Measurements from ENCODE around the gene NT5DC1.

The NT5DC1 gene

DNA sequence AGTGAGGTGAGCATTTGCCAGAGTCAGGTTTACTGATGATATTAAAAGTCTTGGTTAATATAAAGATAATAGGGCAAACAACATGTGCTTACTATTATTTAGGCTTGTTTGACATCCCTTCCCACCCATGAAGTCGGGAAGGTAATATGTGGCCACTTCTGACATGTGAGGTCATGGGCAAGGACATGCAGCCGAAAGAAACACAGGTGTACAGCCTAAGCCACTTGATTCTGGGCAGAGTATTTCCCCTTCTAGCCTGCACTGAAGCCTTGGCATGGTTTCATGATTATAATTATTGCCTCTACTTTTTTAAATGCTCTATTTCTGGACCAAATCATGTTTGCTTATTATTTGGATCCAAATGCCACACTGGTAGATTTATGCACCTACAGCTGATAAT lies 100.9 kb downstream of the NT5DC1 start:
- no peak for DNase-seq

DNA sequence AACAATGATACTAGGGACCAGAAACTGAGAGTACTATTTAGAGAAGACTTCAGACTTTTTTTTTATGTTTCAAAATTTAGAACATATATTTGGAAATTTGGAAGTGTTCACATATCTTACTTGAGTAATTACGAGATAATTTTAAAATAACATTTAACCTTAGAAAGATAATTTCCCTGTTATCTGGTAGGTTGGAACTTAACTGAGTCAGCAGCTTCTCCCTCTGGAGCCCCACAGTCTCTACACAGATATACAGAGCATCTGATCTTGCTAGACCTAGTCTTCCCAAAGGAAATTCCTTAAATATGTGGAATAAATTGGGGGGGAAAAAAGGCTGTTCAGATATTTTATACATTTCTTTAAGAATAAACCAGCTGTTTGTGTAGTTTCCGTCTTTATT lies 104.6 kb downstream of the NT5DC1 start:
- no peak for DNase-seq

DNA sequence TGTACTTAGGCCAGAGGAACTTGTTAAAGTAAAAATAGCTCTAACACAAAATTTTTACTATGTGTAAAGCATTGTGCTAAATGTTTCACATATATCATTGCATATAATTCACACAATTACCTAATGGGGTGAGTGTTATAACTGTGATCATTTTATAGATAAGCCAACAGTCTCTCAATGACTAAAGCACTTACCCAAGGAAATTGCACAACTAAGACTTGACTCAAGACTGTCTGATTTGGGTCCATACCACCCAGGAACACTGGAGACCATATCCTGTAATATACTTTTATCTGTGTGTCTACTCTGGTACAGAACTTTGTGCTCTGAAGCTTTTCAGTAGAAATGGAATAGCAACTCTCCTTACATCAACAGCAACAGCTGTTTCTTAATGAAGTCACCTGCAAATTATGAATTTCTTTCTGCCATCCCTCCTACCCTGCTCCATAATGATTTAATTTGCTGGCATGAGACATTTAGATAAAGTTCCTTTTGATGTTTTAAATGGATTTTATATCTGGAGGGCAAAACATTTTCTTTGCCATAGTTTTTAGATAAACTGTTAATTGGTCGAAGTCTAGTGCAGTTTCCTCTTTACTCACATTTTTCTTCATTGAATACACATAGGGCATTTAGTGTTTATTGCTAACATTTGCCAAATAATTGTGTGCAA lies 105.7 kb downstream of the NT5DC1 start:
- no peak for DNase-seq

DNA sequence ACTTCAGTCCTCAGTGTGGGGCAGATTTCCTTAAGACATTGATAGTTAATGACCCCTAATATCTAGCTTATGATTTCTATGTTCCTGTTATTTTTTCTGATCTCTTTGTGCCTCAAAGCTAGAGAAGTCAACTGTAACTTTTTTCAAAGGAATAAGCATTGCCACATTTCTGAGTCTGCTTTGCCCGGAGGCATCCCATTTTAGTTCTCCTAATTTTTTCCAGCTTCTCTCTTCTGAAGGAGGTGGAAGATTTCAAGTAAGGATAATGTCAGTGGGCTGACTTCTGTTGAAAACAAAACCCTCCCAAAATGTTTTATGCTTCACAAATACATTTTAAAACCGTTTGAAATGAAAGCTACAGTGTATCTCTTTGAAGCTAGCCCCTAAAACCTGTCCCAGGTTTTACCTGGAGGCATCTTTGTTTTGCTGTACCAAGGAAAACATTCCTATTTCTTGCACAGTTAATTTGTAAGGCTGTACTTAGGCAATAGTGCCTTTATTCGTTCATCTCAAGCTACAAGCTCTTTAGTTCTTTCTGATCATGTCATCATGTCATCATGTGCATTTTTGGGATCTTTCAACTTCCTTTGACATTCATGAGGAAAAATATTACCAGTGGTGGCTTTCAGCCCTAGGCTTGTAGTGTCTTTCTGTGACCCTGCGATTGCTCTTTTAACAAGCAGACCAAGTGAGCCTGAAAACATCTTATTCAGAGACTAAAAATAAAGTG lies 107.6 kb downstream of the NT5DC1 start:
- DNase-seq: no peak

DNA sequence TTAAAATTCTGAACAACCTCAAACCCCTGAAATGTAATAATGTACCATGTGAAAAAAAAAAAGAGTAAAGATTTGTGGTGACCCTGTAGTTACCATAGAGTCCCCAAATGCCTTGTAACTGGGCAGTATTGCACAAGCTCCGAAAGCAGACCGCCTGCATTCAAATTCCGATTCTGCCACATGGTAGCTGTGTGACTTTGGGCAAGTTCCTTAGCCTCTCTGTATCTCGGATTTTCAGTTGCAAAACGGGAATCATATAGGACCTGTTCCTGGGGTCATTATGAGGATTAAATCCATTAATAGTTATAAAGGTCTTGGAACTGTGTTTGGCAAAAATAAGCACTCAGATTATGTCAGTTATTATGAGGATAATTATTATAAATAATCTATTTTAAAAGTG lies 109.7 kb downstream of the NT5DC1 start:
- DNase-seq: no peak

DNA sequence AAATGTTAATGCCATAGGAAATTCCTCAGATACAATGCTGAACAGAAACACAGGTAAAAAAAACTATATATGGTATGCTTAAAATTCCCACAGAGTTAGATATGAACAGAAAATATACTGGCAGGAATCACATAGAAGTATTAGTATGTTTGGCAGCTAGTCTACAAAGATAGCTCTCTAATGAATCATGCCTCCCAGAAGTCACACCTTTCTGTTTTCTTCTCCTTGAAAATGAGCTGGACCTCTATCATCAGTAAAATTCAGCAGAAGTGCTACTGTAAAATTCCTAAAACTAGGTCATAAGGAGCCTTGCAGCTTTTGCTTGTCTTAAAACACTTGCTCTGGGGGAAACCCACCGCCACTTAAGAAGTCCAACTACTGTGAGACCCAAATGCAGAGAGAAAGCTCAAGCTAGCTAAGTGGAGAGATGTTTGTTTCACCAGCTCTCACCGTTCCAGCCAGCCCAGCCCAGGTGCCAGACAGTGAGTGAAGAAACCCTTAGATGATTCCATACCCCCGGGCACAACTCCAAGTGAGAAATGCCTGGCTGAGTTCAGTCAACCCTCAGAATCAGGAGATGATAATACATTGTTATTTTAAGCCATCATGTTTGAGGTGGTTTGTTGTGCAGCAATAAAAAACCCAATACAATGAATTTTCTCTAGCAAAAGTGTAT lies 110.2 kb downstream of the NT5DC1 start:
- no peak for DNase-seq

DNA sequence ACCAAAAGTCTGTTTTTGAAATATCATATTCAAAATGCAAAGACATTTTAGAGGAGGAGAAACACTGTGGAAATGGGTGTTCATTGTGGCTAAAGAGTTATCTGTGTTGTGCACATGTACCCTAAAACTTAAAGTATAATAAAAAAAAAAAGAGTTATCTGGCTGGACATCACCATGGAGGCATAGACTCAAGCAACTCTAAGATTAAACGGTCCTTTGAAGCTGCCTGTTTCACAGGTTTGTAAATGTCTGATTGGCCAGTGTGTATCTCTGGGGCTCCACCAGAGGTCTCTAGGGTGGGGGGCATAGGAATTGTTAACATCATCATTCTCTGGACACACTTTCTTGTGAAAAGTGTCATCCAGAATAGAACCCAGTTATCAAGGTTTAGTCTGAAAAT lies 114.0 kb downstream of the NT5DC1 start:
- DNase-seq: no peak

DNA sequence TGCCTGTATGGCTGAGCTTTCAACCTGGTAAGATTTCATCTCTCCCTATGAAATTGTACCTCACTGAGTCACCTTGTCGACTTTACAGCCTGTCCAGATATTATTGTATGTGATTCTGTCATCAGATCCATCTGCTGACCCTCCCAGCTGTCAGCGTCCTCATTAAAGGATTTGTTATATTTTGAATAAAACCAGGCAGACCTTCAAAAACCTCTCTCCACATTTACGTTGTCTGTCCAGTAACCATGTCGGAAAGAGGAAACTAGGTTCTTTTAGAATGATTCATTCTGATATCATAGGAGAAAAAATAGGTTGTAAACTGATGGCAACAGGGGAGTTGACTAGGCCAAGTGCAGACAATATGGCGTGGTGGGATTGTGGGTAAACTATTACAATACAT lies 114.8 kb downstream of the NT5DC1 start:
- DNase-seq: no peak

DNA sequence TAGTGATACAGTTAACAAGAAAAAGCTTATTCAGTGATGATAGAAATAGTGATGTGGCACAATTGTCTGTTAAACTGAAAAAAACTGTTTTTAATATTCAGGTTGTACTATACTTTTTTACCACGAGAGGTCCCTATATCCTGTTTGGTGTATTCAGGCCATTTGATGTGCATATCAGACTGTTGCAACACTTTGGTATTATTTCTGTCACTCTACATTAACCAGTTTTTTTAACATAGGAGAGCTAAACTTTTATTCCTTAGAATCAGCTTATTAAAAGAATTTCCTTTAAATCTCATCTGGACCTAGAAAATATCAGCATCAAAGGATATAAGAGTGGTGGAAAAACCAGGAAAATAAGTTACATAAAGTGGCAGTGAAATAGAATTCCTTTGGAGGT lies 116.4 kb downstream of the NT5DC1 start:
- DNase-seq: no peak

DNA sequence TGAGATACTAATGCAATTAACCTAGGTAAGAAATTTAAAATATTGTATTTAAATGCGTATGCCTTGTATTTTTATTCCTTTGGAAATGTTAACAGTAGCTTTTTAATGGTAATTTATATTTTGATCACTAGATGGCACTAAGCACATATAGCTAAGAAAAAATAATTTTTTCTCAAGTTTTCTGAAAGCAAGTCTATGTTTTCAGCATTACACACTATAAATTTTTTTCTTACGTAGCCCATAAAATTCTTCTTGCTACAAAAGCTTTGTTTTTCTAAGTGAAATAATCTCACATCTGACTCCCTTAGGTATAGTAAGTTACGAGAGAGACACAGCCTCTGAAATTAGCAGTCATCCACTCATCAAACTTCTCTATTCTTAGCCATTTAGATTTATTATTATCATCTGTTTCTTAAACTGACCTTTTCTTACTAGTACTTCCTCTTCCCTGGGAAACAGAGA lies 117.5 kb downstream of the NT5DC1 start:
- DNase-seq: no peak

DNA sequence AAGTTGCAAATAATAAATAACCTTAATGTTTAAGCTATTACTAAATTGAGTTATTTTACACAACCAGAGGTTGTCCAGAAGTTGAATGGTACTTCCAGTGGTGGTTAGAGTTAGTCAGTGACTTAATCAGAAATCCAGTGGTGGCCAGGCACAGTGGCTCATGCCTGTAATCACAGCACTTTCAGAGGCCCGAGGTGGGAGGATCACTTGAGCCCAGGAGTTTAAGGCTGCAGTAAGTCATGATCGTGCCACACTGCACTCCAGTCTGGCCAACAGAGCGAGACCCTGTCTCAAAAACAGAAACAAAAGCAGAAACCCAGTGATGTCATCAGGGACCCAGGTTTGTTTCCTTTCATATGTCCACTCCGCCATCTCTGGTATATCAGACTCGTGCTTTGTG lies 118.2 kb downstream of the NT5DC1 start:
- no peak for DNase-seq

DNA sequence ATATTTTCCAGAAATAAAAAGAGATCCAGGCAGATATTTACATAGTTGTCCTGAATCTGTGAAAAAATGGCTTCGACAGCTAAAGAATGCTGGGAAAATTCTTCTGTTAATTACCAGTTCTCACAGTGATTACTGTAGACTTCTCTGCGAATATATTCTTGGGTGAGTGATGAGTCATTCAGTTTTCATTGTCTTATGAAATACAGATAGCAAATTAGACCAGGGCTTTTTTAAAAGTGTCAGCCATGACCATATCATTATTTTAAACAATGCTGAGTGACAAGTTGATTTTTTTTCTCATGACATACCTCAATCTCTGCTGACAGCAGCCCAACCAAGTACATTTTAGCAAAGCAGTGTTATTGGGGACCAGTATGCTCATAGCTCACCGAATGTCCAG lies 120.4 kb downstream of the NT5DC1 start:
- DNase-seq: no peak

DNA sequence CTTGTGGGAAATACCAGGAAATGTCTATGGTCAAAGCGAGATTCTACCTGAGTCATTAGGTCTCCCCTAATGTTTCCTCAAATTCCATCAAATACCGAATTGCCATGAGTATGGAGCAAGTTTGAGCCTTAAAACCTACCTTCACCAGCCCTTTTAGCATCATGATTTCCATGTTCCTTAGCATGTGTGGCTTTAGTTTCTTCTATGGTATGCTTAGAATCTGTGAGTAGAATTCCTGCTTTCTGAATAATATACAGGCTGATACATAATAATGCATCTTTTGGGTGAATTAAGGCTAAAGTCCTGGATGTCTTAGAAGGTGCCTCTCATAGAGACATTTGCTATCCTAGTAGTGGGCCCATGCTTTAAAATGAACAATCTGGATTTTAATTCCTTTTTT lies 121.3 kb downstream of the NT5DC1 start:
- no peak for DNase-seq

DNA sequence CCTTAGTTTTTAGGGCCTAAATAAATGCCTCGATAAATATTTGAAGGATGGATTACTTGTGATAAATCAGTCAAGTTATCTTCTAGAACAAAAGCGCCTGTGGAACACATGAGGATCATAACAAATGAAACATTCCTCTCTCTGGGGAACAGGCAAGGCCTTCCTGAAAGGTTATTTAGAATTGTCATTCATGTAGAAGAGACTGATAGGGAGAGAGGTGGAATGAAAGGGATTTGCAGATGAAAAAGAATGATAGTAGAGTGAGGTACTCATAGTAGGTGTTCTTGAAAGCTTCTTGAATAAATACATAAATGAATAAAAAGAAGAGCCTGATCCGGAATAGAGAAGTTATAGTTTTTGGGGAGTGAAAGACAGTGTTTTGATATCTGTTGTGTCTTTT lies 122.7 kb downstream of the NT5DC1 start:
- no peak for DNase-seq

DNA sequence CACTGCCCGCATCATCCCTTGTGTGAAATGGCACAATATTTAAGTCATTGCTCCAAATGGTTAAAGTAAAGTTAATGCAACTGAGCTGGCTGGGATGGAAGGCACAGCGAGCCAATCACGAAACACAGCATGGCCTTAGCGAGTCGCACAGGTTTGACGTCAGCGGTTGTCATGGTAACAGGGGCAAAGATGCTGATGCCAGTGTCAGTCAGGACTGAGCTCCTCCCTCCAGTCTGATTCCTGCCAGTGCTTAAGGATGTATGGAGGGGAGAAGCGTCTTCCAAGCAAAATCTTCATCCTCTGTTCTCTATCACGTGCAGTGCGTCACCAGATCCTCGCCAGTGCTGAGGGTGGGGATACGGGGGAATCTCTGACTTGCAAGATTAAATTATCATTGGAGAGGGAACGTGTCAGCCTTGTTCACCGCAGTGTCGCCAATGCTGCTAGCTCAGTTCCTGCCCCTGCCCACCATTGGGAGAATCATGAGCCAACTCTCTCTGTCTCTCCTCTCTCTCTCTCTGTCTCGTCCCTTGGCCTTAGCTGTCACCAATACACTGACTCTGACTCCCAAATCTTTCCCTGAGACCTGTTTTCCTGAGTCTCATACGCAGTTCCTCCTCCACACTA lies 128.7 kb downstream of the NT5DC1 start:
- DNase-seq: no peak

DNA sequence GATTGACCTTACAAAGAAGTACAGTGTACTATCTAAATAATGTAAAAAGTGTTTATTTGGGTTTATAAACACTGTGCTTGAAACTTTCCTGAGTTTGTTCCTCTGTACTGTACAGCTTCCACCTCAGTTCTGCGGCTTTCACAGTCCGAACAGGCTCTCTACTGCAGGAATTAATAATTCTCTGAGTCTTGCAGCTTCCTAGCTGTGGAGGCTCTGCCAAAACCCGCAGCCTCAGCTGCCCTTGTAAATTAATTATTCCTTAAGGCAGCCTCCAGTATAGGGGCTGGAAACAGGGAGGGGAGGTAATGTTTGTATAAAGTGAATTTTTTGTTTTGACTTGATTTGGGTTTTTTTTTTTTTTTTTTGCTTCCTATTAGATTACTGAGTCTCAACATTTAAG lies 134.0 kb downstream of the NT5DC1 start:
- no peak for DNase-seq

DNA sequence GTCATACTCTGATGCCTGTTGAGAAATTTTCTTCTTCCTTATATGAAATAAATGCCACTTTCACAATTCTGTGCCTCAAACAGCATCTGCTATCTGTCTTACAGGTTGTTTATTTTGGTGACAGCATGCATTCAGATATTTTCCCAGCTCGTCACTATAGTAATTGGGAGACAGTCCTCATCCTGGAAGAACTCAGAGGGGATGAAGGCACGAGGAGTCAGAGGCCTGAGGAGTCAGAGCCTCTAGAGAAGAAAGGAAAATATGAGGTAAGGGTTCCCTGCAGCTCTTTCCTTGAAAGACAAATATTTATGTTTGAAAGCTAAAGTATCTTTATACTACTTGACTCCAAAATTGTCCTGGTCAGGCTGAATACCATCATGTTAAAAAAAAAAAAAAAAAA lies 137.4 kb downstream of the NT5DC1 start:
- no peak for DNase-seq

DNA sequence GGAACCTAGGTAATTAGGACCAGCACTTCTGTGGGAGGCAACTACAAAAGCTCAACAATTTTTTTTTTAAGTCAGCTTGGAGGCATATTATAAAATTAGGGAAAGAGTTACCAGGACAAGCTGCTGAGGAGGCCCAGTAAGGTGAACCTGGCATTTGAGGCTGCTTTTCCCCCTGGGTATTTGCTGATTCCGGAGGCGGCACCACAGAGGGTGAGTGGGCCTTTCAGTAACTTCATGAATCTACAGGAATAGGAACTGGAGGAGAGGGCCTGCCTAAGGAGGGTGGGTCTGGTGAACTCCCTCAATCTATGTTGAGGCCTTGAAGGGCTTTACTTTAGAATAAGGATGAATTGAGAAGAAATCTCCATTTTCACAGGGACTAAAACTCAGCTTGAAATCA lies 138.6 kb downstream of the NT5DC1 start:
- no peak for DNase-seq

DNA sequence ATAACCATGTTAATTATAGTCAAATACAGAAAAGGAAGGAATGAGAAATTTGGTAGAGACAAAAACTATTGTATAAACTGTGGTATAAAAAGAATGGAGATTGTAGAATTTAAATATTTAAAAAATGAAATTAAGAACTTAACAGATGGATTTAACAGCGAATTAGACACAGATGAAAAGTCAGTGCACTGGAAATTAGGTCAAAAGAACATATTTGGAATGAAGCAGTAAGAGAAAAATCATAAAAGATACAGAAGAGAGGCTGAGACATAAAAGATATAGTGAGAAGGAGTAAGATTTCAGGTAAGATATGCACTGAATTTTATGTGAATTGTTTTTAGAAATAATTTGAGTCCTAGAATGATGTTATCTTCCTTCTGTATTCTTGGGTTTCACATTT lies 139.2 kb downstream of the NT5DC1 start:
- no peak for DNase-seq

DNA sequence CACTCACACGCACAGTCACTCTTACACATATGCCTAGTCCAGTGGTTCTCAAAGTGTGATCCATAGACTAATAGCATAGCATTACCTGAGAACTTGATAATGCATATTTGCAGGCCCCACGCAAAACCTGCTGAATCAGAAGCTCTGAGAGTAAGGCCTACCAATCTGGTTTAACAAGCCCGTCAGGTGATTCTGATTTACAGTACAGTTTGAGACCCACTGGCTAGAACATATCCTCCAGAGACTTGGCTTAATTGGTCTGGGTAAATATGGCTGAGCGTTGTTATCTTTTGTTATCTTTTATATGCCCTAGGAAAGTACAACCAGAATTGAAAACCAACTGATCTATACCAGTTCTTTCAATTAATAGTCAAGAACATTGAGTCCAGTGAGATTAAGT lies 143.6 kb downstream of the NT5DC1 start:
- no peak for DNase-seq

DNA sequence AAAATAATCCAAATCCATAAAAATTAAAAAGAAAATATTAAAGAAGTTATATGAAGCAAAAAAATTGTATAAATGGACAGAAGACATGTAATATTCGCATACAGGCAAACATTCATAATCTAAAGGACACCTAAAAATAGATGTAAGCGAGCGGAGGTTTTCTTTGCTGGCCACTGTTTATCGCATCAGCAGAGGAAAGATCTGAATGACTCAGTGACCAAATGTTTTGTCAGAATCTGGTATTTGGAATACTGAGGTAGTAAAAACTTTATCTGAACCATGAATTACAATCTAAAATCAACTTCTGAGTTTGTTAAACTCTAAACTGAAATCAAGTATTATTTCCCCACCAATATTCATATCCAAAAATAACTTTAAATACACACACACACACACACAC lies 145.4 kb downstream of the NT5DC1 start:
- DNase-seq: no peak

DNA sequence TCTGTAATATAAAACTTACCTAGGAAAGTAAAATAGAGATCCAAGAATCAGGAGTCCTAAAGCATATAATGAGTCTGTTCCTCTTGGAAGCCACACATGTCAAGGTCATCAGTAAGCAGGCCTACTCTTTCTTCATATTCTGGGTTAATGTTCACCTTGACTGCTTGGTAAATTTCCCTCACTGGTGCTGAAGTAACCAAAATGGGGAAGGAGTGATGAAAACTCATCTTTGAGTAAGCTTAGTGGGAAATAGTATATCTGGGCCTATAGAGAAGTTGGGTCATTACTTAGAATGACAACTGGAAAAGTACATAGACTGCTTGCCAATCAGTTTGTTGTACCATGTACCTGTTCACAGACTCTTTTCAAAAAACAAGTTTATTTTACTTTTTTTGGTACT lies 146.6 kb downstream of the NT5DC1 start:
- no peak for DNase-seq

DNA sequence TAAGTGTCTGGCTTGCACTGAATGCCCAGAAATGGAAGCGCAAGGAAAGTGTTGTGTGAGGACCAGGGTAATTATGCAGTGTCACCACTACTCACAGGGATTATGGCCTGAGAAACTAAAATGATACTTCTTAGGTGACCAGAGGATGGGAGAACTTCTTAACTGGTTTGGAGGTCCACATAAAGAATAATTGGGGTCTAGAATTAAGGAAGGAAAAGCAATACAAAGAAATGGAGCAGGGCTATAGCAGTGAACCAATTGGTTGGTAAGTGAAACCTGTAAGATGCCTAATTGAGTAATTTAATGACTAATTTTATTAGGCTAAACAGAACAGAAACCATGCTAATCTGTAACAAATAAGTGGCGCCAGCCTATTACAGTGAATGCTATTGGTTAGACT lies 147.9 kb downstream of the NT5DC1 start:
- DNase-seq: no peak

Data from NCI-H2171 (cell line).